HG02938 (cell line): ENCODE results near the gene TBXA2R.
"Not testable (repeated sequence)": the region's sequence is repeated elsewhere in the genome, so short reads cannot be mapped to it uniquely, and the experiment has no call there.

Experiments
- ATAC-seq: cut with Tn5 transposase; IDR thresholded peaks from one replicate; pipeline ENCODE4 v1.9.1; 2021; ENCODE audit warnings: mild to moderate bottlenecking, moderate library complexity; ENCODE audit not compliant: unreplicated experiment

The TBXA2R gene

DNA sequence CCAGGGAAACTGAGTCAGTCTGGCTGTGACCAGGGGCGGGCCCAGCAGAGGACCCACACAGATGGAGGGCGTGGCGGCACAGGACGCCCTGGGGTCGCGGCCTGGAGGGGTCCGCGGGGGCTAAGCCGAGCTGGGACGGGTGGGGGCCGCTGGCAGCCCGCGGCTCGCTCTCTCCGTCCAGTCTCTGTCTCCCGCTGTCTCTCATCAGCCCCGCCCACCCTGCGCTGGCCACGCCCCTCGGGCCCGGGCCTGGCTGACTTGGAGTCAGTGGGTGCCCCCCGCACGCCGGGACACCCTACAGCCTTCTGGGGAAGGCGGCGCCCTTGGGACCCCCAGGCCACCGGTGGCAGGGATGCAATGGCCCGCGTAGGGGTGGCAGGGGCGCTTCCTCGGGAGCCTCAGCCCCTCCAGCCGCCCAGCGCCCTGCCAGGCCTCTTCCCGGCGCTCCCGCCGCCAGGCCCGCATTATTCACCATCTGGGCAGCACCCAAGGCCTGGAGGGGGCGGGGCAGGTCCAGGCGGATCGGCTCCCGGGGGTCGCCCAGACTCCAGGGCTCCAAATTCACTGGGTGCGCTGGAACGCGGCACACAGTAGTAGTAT is at the start of gene TBXA2R:
TSS of gene TBXA2R (minus strand) at position 186 of the 600 bp plus-strand sequence. CDS start 6,241 bp downstream, outside the sequence.
- ATAC-seq, result no peak

GRCh38 chr19:3656073-3656746 is 49.5 kb upstream of the TBXA2R start:
- ATAC-seq, result no peak

DNA sequence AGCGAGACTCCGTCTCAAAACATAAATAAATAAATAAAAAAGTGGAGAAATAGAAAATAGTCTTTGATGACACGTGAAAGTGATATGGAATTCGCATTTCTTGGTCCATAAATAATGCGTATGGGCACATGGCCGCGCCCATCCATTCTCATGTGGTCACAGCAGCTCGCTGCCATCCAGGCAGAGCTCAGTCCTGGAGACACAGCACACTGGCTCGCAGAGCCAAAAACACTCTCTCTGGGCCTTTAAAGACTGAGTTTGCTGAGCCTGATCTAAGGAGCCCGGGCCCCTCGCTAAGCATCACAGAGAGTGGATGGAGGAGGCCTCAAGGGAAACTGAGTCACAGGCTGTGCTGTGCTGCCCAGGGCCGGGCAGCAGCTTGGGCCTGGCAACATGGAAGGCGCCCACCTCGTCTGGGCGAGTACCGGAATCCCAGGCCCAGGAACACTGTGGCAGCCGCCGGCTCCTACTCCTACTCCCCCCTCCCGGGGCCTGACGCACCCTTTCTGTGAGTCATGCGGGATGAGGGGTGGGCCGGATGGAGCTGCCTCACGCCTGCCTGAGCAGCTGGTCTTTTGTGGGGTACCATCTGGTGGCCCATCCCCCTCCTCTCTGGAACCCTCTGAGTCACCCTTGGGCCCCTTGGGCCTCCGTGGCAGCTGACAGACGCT is 48.9 kb upstream of the TBXA2R start:
- no peak for ATAC-seq

- no peak for ATAC-seq
These were observed 47.3 kb upstream of the TBXA2R start for GRCh38 chr19:3653865-3654513.

GRCh38 chr19:3653081-3653795 is 46.6 kb upstream of the TBXA2R start:
- no peak for ATAC-seq

GRCh38 chr19:3652422-3652821 is 45.7 kb upstream of the TBXA2R start:
- ATAC-seq, result no peak

DNA sequence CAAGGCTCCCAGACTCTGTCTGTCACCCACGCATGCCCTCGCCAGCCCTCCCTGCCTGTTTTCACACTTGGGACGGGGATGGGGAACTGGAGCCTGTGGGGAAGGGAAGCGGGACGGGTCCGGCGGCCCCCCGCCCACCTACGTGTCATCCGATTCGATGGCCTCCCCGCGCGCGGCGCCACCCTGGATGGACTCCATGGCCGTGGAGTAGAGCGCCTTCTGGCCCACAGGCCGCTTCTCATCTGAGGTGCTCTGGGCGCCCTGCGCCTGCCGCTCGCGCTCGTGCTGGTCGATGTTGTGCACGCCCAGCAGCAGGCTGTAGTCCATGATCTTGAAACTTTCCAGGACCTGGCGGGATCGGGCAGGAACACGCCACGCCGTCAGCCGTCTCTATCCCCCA is 45.0 kb upstream of the TBXA2R start:
- ATAC-seq, result no peak

- no peak for ATAC-seq
These were observed 43.2 kb upstream of the TBXA2R start for GRCh38 chr19:3649888-3650287.

- ATAC-seq, result no peak
These were observed 41.6 kb upstream of the TBXA2R start for GRCh38 chr19:3648037-3648905.

DNA sequence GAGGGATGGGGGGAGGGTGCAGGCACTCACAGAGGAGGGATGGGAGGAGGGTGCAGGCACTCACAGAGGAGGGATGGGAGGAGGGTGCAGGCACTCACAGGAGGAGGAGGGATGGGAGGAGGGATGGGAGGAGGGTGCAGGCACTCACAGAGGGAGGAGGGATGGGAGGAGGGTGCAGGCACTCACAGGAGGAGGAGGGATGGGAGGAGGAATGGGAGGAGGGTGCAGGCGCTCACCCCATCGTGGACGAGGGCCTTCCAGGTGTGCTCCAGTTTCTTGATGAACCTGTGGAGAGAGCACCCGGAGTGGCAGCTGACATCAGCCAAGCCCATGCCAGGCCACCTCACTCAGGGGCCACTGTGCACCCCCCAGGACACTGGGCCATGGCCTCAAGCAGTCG is 40.4 kb upstream of the TBXA2R start:
- ATAC-seq, result not testable (repeated sequence)

DNA sequence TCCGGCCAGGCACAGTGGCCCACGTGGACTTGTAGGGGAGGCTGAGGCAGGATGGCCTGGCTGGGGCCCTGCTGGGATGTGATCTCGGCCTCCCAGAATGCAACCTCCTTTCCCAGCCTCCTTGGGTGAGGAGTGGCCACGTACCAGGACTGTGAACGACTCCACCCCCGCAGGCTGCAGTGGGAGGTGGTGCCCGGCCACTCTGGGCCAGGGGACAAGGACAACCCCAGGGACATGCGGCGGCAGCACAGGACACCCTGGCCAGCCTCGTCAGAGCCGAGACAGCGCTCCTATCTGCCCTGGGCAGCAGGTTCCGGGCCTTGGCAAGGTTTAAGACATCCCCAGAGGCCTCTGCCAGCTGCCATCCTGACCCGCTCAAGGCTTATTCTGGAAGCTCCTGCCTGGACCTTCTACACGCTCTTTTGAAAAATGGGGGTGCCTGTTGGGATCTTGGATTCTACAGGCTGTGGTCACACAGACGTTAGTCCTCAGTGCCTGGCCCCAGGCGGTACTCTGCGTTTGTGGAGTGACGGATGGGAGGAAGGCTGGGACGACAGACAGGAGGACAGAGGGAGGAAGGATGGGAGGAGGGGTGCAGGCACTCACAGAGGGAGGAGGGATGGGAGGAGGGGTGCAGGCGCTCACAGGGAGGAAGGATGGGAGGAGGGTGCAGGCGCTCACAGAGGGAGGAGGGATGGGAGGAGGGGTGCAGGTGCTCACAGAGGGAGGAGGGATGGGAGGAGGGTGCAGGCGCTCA is 39.8 kb upstream of the TBXA2R start:
- no peak for ATAC-seq

DNA sequence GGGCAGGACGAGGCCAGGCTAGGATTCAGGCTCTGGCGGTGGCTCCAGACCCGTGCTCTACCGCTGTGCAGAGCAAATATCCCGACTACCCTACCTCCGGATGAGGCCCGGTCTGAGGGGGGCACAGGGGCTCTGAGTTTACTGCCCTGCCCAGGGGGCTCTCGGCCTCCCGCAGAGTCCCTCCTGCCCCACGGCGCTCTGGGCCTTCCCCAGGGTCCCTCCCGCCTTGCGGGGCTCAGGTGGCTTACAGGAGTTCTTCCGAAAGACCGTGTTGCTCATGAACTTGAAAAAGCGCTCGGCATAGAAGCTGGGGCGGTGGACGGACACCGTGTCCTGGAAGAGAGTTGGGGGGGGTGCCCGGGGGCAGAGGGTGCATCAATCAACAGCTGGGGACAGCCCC is 39.1 kb upstream of the TBXA2R start:
- ATAC-seq, result no peak

GRCh38 chr19:3645067-3645396 is 38.4 kb upstream of the TBXA2R start:
- ATAC-seq, result no peak

DNA sequence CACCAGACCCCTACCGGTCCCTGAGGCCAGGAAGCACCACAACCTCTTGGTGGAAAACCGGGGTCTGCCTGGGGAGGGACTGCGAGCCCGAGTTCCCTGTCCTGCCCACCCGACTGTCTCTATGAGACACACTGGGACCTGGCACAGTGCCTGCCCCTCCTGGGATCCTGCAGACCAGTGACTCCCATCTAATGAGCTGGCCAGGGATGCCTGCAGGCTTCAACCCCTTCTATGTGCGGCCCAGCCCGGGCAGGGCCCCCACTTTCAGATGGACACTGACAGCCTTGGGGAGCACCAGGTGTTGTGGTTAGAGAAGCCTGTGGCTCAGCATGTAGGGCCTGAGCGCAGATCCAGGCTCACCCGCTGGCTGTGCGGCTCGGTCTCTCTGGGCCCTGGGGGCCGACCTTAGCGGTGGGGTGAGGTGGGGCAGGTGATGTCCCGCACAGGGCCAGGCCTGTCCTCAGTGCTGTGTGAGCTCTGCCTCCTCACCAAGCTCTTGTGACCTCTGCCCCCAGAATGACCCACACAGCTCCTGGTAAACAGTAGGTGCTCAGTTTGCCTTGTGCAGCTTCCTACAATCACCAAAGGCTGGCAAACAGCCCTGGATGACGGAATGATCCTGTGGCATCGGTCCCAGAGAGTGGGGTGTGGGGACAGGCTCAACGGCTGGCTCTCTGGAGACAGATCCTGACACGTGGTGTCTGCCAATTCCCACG is 37.8 kb upstream of the TBXA2R start:
- ATAC-seq, result no peak

GRCh38 chr19:3643674-3644313 is 37.1 kb upstream of the TBXA2R start:
- no peak for ATAC-seq

DNA sequence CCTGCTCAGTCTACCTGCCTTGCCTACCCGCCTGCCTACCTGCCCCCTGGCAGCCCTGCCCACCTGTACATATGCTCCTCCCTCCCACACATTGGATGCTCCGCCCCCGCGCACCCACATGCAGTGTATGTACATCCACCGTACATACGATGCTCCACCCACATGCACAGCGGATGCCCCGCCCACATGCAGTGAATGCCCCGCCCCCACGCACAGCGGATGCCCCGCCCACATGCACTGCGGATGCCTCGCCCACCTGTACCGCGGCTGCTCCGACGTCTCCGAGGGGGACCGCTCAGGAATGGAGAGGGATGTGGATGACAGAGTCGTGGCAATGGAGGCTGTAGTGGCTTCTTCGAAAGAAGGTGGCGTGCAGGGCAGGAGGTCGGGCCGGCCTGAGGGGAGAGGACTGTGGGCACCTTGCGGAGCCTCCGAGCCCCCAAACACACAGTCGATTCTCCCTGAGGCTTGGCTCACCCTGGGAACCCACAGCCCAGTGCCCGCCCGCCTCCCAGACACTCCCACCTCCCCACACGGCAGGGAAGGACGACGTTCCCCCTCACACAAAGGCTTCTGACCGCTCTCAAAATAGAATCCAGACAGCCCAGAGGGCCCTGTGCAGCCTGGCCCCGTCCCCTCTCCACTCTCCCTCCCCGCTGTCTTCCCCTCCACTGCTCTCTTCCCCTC is 36.5 kb upstream of the TBXA2R start:
- no peak for ATAC-seq

DNA sequence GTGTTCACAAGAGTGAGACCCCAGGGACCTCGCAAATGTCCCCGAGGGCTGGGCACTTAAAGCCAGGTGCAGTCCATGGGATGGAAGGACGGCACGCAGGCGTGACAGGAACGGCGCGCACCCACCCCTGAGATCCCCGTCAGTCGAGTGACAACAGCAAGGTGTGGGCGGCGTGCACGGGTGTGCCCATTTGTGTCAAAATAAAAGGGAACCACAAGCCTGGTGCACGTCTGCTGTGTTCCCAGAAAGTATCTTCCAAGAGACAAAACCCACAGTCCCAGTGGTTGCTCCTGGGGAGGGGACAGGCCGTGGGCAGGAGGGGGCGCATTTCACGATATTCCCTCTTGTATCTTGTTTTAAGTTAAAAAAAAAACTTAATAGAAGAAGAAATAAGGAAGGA is 35.6 kb upstream of the TBXA2R start:
- no peak for ATAC-seq
